ENCODE data around the gene GPR141.

GPR141 gene
- 0 reads per million in 2 experiments for total RNA-seq

GRCh38 chr7:37683246-37684120 is at the start of gene GPR141:
GPR141 (plus strand) TSS chr7:37683766; CDS start chr7:37740394, 56,628 bp downstream.
- no peak for DNase-seq (ENCODE audit: low read depth)

- no peak for DNase-seq (ENCODE audit: low read depth)
Observed at GRCh38 chr7:37635346-37635745, 48.2 kb upstream of the GPR141 start.

GRCh38 chr7:37642028-37642540 is 41.5 kb upstream of the GPR141 start:
- no peak for DNase-seq (ENCODE audit: low read depth)

GRCh38 chr7:37643876-37644275 is 39.7 kb upstream of the GPR141 start:
- DNase-seq (ENCODE audit: low read depth) = no peak

GRCh38 chr7:37645282-37646050 is 38.1 kb upstream of the GPR141 start:
- no peak for DNase-seq (ENCODE audit: low read depth)

GRCh38 chr7:37656913-37657530 is 26.5 kb upstream of the GPR141 start:
- DNase-seq (ENCODE audit: low read depth) = no peak

GRCh38 chr7:37657816-37658215 is 25.8 kb upstream of the GPR141 start:
- no peak for DNase-seq (ENCODE audit: low read depth)

GRCh38 chr7:37659971-37660565 is 23.5 kb upstream of the GPR141 start:
- no peak for DNase-seq (ENCODE audit: low read depth)

- no peak for DNase-seq (ENCODE audit: low read depth)
Observed at GRCh38 chr7:37660614-37661013, 23.0 kb upstream of the GPR141 start.

- DNase-seq (ENCODE audit: low read depth) = no peak
Observed at GRCh38 chr7:37663693-37664092, 19.9 kb upstream of the GPR141 start.

- no peak for DNase-seq (ENCODE audit: low read depth)
Observed at GRCh38 chr7:37665352-37666022, 18.1 kb upstream of the GPR141 start.

- no peak for DNase-seq (ENCODE audit: low read depth)
Observed at GRCh38 chr7:37666026-37666799, 17.4 kb upstream of the GPR141 start.

GRCh38 chr7:37669818-37670217 is 13.7 kb upstream of the GPR141 start:
- no peak for DNase-seq (ENCODE audit: low read depth)

GRCh38 chr7:37670436-37670835 is 13.1 kb upstream of the GPR141 start:
- DNase-seq (ENCODE audit: low read depth) = no peak

GRCh38 chr7:37671876-37672275 is 11.7 kb upstream of the GPR141 start:
- DNase-seq (ENCODE audit: low read depth) = no peak

GRCh38 chr7:37672926-37673325 is 10.6 kb upstream of the GPR141 start:
- no peak for DNase-seq (ENCODE audit: low read depth)

- no peak for DNase-seq (ENCODE audit: low read depth)
Observed at GRCh38 chr7:37673523-37673922, 10.0 kb upstream of the GPR141 start.

GRCh38 chr7:37674531-37674930 is 9.0 kb upstream of the GPR141 start:
- DNase-seq (ENCODE audit: low read depth) = no peak

GRCh38 chr7:37675749-37676148 is 7.8 kb upstream of the GPR141 start:
- DNase-seq (ENCODE audit: low read depth) = no peak

- DNase-seq (ENCODE audit: low read depth) = no peak
Observed at GRCh38 chr7:37684927-37685326, 1.4 kb downstream of the GPR141 start.

Data from T follicular helper cell (primary cell).